ENCODE data around the gene ZNRF3.

The ZNRF3 gene

GRCh38 chr22:28910569-28911303, 27.4 kb downstream of the ZNRF3 start:
- no peak overlapping the region for H3K4me3 ChIP-seq (replicated peaks; ENCODE audit: low read depth, low read length)
- no peak for DNase-seq (ENCODE audit: extremely low read depth, insufficient read length)
- no peaks in the 10 kb centered on the region for H3K36me3 ChIP-seq (ENCODE audit: control insufficient read depth, insufficient read depth, low read length)
- H3K27me3 ChIP-seq (replicated peaks; ENCODE audit: control insufficient read depth, insufficient read depth, low read length): peaks cover 4% of the 10 kb centered on the region
- no peak for TF ChIP-seq CTCF (IDR thresholded peaks at IDR 0.05; ENCODE audit: insufficient read depth, low read length, poor library complexity, severe bottlenecking)

- peaks cover 4% of the 10 kb centered on the region for H3K27me3 ChIP-seq (replicated peaks; ENCODE audit: control insufficient read depth, insufficient read depth, low read length)
- DNase-seq (ENCODE audit: extremely low read depth, insufficient read length): no peak
- TF ChIP-seq CTCF (IDR thresholded peaks at IDR 0.05; ENCODE audit: insufficient read depth, low read length, poor library complexity, severe bottlenecking): no peak
- no peaks in the 10 kb centered on the region for H3K36me3 ChIP-seq (ENCODE audit: control insufficient read depth, insufficient read depth, low read length)
- no peak overlapping the region for H3K4me3 ChIP-seq (replicated peaks; ENCODE audit: low read depth, low read length)
Observed at GRCh38 chr22:28911304-28911690, 27.9 kb downstream of the ZNRF3 start.

GRCh38 chr22:28911777-28912669, 28.7 kb downstream of the ZNRF3 start:
- H3K27me3 ChIP-seq (replicated peaks; ENCODE audit: control insufficient read depth, insufficient read depth, low read length): peaks cover 5% of the 10 kb centered on the region
- no peak for TF ChIP-seq CTCF (IDR thresholded peaks at IDR 0.05; ENCODE audit: insufficient read depth, low read length, poor library complexity, severe bottlenecking)
- no peak for DNase-seq (ENCODE audit: extremely low read depth, insufficient read length)
- no peak overlapping the region for H3K4me3 ChIP-seq (replicated peaks; ENCODE audit: low read depth, low read length)
- no peaks in the 10 kb centered on the region for H3K36me3 ChIP-seq (ENCODE audit: control insufficient read depth, insufficient read depth, low read length)

GRCh38 chr22:28914201-28914600, 30.8 kb downstream of the ZNRF3 start:
- Histone ChIP-seq H3K36me3 (ENCODE audit: control insufficient read depth, insufficient read depth, low read length) (no peaks in the 10 kb centered on the region), H3K27me3 (replicated peaks; ENCODE audit: control insufficient read depth, insufficient read depth, low read length) (peaks cover 9% of the 10 kb centered on the region), H3K4me3 (replicated peaks; ENCODE audit: low read depth, low read length) (no peak overlapping the region)
- no peak for DNase-seq (ENCODE audit: extremely low read depth, insufficient read length)
- no peak for TF ChIP-seq CTCF (IDR thresholded peaks at IDR 0.05; ENCODE audit: insufficient read depth, low read length, poor library complexity, severe bottlenecking)

GRCh38 chr22:28915969-28916368, 32.6 kb downstream of the ZNRF3 start:
- H3K36me3 ChIP-seq (ENCODE audit: control insufficient read depth, insufficient read depth, low read length): no peaks in the 10 kb centered on the region
- TF ChIP-seq CTCF (IDR thresholded peaks at IDR 0.05; ENCODE audit: insufficient read depth, low read length, poor library complexity, severe bottlenecking): no peak
- no peak for DNase-seq (ENCODE audit: extremely low read depth, insufficient read length)
- no peak overlapping the region for H3K4me3 ChIP-seq (replicated peaks; ENCODE audit: low read depth, low read length)
- H3K27me3 ChIP-seq (replicated peaks; ENCODE audit: control insufficient read depth, insufficient read depth, low read length): peaks cover 7% of the 10 kb centered on the region
